Left cardiac atrium (tissue), 4 donors: ENCODE results near the gene IL1RAPL2. TPM values are rescaled to one million over a fixed set of nuclear protein-coding genes. Genes with fewer than 3 reads are reported as not detected.
"Not testable (repeated sequence)": the region's sequence is repeated elsewhere in the genome, so short reads cannot be mapped to it uniquely, and the experiment has no call there.

ENCODE experiments used
- ATAC-seq, 2 donors: fragments of 200-7000 bp; cut with Tn5 transposase; one replicate each; pipeline ENCODE4 v1.9.1; 2020; ENCODE audit warnings: mild to moderate bottlenecking in 2 of 2, moderate library complexity in 2 of 2
- DNase-seq: peaks from one replicate; pipeline ENCODE4 v3.0.0-alpha.2; 2020
- intact Hi-C, 2 donors: fragments of 100-400 bp; cut with DNase I; formaldehyde crosslinking; loops; one replicate each; pipeline versions ENCODE4 v1.14.1 to v1.15.1; 2022 to 2023
- total RNA-seq, 2 donors: library from RNA; stranded (reverse); fragmentation: NEBNext Ultra II Directional; extraction: Animal tissue kit (Norgen Biotek cat#: 25700); gene quantifications; one replicate each; pipeline ENCODE4 v1.2.1, GENCODE V29; 2021
- donor health status: DM: no; HTN: yes; CAD: no.
- donor health status: DM: no; HTN: yes; CAD: no; lungs with severe emphysema.
- donor health status: DM: yes; HTN: yes; CAD: no.
- donor health status: Dilated cardiomyopathy.

Gene IL1RAPL2
- total RNA-seq, 2 donors from 2014 or later = 0.09 TPM; not detected in 1

DNA sequence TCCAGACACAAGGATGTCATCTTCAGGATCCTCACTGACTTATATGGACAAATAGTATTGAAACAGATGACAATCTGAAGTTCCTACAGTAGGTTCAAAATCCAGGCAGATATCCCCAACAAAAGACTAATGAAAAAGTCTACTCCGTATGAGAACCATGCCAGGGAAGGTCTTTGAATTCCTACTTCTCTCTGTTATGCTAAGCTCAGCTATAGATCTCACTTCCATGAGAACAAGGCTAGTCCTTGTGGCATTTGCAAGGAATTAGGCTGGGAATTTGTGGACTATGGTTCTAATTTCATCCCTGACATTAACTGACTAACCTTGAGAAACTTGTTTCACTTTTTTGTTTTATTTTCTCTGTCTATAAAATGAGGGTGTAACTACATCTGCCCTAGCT, 229.8 kb downstream of the IL1RAPL2 start:
- no peak for DNase-seq
- intact Hi-C loops = no loop called here
- no peak for ATAC-seq

DNA sequence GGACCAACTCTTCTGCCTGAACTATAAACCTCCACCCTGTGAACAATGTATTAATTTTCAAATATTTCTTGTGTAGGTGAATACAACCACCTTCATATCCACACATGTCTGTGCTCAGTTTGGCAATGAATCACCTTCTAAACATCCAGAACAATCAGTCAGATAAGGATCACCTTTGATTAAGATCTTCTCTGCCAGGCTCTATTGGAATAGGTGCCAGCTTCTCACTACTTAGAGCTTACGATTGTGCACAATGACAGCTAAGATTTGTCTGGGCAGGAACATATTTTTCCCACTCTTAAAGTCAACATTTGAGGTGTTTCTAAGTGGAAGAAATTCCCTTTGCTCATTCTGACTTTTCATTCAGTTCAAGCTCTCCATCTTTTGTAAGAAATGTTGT, 237.2 kb downstream of the IL1RAPL2 start:
- no peak for ATAC-seq
- intact Hi-C loops = no loop called here

DNA sequence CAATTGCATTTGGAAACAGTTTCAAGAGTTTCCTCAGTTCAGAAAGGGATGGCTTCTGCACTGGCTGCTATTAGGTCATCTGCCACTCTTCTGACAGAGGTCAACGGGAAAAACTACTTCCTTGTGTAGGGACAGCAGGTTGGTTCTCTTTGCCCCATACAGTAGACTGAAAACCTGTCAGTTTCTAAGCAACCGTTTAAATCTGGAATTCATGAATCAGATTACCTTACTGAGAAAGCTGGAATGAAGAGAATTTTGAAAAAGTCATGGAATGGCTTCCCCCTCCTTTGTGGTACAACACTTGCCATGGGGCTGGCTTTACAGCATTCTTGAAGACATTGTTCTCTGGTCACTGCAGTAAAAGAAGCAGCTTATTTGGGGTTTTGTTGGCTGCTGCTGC, 240.3 kb downstream of the IL1RAPL2 start:
- ATAC-seq = no peak
- DNase-seq = no peak
- intact Hi-C loops = no loop called here

More for the DNA sequence above, 237.2 kb downstream of the IL1RAPL2 start:
- no peak for DNase-seq

DNA sequence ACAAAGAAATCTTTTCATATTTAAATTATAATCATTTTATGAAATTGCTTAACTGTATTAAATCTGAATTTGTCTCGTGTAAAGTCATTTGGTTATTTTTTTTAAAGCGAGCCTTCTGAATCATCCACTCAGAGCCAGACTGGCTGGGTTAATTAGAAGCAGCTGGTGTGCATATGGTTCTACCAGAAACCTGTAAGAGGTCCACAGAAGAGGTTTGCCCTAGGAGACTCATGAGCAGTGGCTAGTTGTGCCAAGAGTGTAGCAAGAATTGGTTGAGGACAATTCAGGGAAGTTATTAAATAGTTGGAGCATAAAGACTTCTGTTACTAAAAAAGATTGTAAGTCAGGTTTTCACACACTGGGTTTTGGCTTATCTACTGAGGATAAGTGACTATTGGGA, 267.4 kb downstream of the IL1RAPL2 start:
- intact Hi-C loops = no loop called here
- DNase-seq (no peak), ATAC-seq (no peak)

DNA sequence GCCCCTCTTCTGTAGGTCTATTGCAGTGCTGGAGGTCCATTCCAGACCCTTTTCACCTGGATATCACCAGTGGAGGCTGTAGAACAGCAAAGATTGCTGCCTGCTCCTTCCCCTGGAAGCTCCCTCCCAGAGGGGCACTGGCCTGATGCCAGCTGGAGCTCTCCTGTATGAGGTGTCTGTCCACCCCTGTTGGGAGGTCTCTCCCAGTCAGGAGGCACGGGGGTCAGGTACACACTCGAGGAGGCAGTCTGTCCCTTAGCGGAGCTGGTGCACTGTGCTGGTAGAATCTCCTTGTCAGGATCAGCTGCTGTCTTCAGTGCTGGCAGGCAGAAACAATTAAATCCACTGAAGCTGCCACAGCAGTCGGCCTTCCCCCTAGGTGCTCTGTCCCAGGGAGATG, 276.6 kb downstream of the IL1RAPL2 start:
- no peak for ATAC-seq
- no peak for DNase-seq
- intact Hi-C loops = no loop called here

DNA sequence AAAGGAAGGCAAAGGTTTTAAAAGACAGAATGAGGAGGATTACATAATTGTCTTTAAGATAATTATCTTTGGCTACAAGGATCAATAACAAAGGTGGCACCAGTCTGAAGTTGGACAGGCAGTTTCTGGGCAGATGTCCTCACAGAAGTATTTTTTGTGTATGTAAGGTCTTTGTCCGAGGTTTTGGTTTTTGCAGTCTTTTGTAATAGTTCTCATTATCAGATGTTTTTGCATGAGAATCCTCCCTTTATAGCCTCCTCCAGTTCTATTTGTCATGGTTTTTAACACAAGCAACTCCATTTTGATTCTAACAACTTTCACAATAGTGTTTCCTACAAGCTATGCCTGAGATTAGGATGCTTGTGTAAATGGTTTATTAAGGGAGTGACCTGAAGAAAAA, 286.2 kb downstream of the IL1RAPL2 start:
- intact Hi-C loops = no loop called here
- no peak for DNase-seq
- ATAC-seq = no peak

DNA sequence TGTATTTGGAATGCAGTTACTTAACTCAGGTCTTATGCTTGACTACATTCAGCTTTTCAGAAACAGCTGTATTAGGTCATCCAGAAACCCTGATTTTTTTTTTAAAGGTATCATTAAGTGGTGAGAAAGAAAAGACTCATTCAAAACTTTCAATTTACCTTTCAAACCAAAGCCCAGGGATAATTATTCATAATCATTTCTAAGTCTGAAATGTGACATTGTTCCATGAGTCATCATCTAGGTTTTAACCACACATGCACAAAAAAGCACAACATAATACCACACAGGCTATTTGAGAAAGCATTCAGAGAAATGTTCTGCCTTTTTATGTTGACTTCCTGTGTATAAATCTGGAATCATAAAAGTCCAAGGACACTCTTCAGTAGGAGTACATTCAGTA, 288.2 kb downstream of the IL1RAPL2 start:
- intact Hi-C loops = no loop called here
- no peak for DNase-seq
- no peak for ATAC-seq

DNA sequence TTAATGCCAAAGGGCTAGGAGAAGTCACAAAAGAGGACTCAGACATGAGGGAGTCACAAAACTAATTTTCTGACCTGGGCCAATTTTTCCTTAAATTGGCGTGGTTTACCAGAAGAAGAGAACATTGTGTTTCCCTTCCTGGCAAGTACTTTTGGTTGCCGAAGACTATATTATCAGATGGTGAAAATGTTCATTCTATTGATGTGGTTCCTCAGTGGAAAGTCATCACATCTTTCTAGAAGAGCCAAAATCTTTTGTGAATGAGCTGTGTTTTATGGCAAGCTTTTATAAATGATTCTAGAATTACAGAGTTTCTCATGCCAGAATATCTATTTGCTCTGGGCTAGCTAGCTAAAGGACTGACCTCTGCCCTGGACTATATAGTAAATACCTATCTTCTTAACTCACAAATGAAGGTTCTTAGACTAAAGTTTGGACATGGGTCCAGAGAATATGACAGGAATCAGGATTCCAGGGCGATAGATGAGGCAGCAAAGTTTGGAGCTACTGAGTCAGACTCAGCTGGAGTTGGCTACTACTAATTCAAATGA, 288.9 kb downstream of the IL1RAPL2 start:
- intact Hi-C loops = no loop called here
- ATAC-seq (no peak), DNase-seq (no peak)

DNA sequence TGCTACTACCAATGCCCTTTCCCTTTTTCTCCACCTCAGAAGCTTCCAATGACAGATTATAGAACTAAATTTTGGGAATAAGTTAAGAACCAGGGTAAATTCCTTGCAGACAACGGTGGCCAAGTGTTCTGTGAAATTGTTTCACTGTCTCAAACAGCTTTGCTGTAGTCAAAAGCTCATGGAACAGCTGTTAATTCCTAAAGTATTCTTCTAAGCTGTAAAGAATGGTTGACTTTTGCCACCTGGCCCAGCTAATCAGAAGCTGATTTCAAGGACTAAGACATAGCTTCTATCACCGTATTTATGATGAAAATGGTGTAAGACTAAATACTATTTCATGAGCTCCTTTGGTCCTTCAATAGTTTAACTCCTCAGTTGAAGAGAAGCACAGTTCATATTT, 297.5 kb downstream of the IL1RAPL2 start:
- DNase-seq = no peak
- ATAC-seq = no peak
- intact Hi-C loops = no loop called here

DNA sequence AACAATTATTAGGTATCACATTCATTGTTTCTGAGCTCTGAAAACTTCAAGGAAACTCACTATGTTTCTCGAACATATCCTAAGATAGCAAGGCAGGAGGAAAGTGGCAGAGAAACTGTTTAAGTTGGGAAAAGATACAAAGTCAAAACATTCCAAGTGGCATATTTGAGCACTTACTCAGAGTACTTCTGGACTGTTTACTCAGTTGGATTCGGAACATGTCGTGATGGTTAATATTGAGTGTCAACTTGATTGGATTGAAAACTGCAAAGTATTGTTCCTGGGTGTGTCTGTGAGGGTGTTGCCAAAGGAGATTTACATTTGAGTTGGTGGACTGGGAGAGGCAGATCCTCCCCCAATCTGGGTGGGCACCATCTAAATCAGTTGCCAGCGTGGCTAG, 298.3 kb downstream of the IL1RAPL2 start:
- DNase-seq = no peak
- ATAC-seq = no peak
- intact Hi-C loops = no loop called here

DNA sequence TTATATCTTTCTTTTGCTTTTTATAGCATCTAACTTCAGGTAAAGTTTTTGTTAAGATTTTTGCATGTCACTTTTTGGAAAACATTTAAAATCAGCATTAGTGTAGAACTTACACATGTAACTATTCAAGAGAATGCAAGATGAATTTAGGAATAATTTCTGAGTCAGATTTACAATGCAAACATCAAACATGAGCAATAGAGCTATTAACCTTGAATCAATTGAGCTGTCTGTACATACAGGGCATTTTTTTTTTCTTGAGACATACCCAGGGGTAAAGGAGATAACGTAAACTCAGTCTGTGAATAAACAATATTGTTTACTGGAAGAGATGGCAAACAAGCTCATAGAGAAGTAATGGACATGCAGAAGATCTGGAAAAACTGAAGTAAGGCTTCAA, 311.5 kb downstream of the IL1RAPL2 start:
- no peak for ATAC-seq
- intact Hi-C loops = no loop called here
- DNase-seq = no peak

DNA sequence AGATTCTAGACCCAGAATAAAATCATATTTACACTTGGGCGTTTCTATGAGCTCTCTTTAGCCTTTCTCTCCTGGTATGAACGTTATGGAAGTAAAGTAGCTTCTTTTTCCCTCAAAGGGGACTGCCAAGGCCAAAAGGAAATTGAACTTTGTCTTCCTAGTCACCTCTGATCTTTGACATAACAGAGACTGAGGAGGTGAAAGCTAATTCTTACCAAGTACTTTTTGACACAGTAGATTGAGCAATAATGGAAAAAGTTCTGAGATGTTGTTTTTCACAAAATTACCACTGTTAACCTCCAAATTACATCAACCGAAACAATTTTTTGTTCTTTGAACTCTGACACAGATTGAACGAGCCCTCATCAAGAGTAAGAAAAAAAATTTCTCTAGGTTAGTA, 336.1 kb downstream of the IL1RAPL2 start:
- no peak for ATAC-seq
- intact Hi-C loops = no loop called here
- no peak for DNase-seq

DNA sequence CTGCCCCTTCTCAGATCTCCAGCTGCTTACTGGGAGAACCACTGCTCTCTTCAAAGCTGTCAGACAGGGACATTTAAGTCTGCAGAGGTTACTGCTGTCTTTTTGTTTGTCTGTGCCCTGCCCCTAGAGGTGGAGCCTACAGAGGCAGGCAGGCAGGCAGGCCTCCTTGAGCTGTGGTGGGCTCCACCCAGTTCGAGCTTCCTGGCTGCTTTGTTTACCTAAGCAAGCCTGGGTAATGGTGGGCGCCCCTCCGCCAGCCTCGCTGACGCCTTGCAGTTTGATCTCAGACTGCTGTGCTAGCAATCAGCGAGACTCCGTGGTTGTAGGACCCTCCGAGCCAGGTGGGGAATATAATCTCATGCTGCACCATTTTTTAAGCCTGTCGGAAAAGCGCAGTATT, 343.7 kb downstream of the IL1RAPL2 start:
- DNase-seq, intact Hi-C loops, ATAC-seq: not testable (repeated sequence)

DNA sequence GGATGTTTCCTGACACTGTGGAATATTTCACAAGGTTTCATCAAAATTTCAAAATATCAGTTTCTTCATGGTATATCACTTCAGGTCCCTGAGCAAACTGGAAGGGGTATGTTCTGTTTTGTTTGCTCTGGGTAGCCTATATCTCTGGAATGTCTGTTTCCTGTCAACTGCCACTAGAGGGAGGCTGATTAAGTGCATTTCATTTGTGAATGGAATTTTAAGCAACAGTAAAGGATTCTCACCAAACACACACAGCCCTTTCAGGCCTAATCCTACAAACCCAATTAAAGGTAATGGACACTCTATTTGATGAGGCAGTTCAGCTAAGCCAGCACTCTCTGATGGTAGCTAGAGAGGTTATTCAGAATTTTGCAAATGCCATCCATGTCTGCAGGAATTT, 347.3 kb downstream of the IL1RAPL2 start:
- intact Hi-C loops = no loop called here
- ATAC-seq (no peak), DNase-seq (no peak)

DNA sequence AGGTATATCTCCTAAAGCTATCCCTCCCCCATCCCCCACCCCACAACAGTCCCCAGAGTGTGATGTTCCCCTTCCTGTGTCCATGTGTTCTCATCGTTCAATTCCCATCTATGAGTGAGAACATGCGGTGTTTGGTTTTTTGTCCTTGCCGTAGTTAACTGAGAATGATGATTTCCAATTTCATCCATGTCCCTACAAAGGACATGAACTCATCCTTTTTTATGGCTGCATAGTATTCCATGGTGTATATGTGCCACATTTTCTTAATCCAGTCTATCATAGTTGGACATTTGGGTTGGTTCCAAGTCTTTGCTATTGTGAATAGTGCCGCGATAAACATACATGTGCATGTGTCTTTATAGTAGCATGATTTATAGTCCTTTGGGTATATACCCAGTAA, 348.7 kb downstream of the IL1RAPL2 start:
- DNase-seq, ATAC-seq, intact Hi-C loops: not testable (repeated sequence)

DNA sequence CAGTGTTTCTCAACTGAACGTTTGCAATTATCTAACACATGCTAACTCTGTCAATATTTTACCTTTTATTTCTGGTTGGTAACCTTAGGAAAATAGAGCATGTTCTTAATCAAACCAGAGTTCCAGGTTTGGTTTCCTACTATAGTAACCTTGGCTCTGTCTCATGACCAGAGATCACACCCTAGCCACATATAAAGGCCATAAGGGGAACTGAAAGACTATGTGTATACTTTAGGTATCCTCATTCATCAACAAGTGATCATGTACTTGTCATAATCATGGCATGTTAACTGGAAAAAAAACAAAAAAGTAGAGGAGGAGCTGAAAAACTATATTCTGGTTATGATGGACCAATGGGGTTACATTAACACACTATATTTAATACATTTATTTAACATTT, 352.1 kb downstream of the IL1RAPL2 start:
- intact Hi-C loops = no loop called here
- DNase-seq (no peak), ATAC-seq (no peak)

DNA sequence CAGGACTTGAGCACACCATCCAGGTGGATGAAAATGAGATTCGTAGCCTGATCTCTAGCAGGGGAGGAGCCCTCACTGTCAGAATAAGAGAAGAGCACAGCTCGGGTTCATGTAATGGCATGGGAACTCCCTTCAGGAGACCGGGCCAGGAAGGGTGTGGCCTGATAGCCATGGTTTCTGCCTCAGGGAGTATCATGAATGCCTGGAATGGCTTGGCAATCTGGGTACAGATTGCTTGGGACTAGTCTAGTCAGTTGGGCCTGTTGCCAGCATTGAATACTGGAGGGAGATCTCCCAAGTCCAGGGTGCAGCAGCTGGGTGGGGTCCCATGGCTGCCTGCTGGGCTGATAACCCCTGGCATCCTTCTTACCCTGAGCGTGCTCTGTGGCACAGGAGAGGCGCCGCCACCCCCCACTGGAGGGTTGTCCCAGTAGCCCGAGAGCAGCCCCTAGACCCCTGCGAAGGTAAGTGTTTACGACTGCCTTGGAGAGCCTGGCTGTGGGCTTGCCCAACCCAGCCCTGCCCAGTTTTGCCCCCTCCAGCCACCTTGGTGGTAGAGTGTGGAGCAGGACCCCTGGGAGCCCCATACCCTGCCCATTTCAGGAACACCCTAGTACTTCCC, 355.7 kb downstream of the IL1RAPL2 start:
- intact Hi-C loops = loop anchor here (5.0 to 10.0 kb wide), 2 partner anchors 254 to 257 kb away; no protein-coding TSS in a partner anchor
- DNase-seq (no peak), ATAC-seq (no peak)

DNA sequence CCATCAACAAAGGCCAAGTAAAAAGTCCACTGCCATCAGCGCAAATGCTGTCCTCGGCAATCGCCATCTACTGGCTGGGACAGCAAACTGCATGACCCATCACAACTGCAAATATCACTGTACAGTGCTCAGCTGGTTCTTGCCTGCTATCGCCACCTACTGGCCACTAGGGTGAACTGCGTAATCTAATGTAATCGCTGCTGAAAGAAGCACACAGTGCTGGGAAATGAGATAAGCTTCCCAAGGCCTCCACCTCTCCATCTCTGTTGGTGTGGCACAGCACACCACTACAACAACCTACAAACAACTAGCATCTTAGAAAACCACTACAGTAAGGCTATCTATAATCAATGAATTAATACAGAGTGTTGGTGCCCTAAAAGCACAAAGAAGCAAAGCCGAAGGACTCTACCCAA, 356.2 kb downstream of the IL1RAPL2 start:
- peak; percentile 68 to 74 for ATAC-seq
- peak; percentile 61 for DNase-seq
- intact Hi-C loops = loop anchor here (5.0 to 10.0 kb wide), 2 partner anchors 255 to 257 kb away; no protein-coding TSS in a partner anchor

DNA sequence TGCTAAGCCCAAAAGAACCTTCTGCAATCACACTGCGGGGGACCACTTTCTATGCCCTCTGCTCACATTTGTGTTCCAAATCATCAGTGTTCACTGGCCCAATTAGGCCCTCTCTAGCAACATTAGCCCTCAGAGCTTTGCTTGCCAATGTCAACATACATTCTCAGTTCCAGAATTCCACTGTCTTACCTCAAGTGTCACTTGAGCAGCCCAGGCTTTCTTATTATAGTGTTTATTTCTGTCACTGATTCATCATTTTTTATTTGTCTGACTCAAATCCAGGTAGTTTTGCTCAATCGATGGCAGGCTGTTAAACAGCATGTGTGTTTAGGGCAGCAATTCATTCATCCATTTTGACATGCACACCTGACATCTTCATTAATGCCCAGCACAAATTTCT, 363.3 kb downstream of the IL1RAPL2 start:
- no peak for ATAC-seq
- no peak for DNase-seq
- intact Hi-C loops = loop anchor here in 1 of 2 donors (10.0 kb wide), 1 partner anchor 265 kb away; no protein-coding TSS in a partner anchor

DNA sequence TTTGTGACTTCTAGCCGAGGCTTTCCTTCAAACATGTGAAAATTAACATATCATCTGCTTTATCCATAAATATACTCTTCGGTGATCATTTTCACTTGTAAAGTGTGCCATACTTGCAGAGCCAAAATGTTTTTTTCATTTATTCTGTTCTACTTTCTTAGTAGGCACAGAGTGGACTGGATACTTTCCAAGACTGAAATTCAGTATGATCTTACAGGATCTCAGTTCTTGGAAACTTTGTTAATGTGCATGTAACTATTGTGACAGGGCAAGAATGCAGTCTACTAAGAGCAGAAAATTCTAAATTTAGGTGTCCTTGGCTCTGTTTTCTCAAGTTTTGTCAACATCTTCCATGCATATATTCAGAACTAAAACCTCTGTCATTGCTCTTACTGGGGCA, 369.6 kb downstream of the IL1RAPL2 start:
- intact Hi-C loops = no loop called here
- ATAC-seq (no peak), DNase-seq (no peak)

DNA sequence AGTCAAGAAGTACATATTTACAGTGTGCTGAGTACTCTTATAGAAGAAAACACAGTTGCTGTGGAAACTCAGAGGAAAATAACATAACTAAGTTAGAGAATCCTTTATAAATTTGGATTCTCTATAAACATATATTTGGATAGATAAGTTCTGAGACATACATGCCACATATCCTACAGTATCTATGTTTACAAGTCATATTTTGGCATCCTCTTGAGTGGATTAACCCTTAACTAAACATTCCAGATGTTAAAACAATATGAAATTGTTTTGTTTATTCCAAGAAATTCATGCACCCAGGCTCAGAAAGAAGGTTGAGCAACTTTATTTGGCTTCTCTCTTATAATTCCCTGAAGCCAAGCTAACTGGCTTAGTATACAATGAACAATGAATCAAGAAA, 387.3 kb downstream of the IL1RAPL2 start:
- no peak for ATAC-seq
- intact Hi-C loops = no loop called here
- no peak for DNase-seq
